ENCODE measurements around the gene TEX26. TPM values are rescaled to one million over a fixed set of nuclear protein-coding genes. Genes with fewer than 3 reads are reported as not detected.
A peak's percentile ranks its signal among the peaks of the same experiment; 100 is the strongest.
"Not testable (repeated sequence)": the region's sequence is repeated elsewhere in the genome, so short reads cannot be mapped to it uniquely, and the experiment has no call there.

The TEX26 gene
- total RNA-seq, 1 experiment from 2014 or later, result not detected

DNA sequence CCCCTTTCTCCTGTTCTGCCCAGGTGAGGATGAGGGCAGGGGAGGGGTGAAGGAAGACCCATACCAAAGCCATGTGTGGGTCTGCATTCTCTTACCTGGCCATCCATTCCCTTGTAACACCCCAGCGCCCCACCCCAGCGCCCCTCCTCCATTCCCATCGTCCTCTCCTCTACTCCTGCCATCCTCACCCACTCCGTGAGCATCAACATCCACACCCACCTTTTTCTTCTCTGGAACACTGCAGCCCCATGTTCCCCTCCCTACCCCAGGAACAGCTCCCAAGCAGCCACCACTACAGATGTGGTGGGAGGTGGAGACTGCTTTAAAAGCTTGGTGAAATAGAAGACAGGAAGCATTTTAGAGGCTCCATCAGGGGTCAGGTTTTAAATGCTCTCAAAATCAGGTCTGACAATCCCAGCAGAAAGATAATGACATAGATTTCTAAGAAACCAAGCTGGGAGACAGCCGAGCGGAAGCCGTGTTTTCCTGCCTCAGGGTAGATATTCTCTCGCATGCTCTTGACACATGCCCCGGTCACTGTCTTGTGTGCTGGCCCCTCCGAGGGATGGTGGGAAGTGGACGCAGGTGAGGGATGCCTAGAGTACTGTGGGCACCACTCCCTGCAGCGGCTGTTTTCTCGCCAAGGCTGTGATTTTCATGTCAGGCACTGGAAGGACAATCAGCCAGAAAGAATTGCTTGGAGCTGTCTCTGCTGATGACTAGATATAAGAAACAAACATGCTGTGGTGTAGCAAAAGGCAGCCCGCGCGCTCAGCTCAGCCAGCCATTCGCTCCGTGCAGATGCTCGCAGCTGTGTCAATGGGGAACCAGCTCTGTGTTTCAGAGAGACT, 16.5 kb upstream of the TEX26 start:
- no peak for DNase-seq (ENCODE audit: low spot score)
- in situ Hi-C loops (cut with HindIII; ENCODE audit: low sequenced_read_pairs), result no loop called here

DNA sequence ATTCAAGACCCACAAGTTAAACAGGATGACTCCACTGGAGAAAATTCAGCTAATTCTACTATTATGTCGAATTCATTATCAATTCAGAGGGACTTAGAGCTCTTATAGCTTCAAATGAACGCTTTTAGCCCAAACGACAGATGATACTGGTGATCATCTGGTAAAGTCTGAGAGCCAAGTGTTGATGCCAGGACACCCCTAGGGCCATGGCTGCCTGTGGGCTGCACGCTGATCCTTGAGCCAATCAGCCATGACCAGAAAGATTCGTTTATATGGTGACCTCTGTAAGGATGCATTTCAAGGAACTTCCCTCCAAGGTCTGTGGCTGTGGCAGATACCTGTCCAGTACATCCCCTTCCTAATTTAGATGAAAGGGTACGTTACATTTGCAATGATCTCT, 15.5 kb upstream of the TEX26 start:
- in situ Hi-C loops (cut with HindIII; ENCODE audit: low sequenced_read_pairs), result no loop called here
- DNase-seq (ENCODE audit: low spot score), result peak; percentile 22

DNA sequence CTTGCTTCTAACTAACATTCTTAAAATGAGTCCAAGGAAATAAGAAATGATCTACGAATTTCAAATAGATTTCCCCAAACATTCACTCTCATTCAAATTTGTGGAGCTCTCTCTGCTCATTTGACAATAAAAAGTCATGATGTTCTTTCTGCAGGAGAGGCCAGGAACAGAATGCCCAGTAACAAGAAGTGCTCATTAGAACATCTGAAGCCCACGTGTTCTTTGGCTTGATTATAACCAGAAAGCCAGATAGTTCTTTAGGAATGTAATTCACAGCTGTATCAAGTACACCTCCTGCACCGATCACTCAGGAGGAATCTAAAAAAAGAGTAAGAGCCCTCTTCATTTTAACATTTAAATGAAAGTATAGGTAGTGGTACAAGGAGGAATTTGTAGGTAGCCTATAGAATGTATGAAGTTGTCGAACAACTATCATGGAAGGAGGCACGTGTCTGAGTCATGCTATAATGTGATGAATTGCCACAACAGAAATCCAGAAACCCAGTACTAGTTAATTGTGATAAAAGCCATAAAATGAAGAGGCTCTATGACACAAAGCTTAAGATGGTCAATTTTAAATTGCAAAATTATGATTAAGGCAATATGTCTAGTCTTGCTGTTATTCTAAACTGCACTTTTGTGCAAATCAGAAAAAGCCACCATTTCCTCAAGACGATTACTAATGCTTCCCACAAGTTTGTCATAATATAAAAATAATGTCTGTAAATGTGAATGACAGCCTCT, 13.6 kb upstream of the TEX26 start:
- in situ Hi-C loops (cut with HindIII; ENCODE audit: low sequenced_read_pairs), result no loop called here
- no peak for DNase-seq (ENCODE audit: low spot score)

DNA sequence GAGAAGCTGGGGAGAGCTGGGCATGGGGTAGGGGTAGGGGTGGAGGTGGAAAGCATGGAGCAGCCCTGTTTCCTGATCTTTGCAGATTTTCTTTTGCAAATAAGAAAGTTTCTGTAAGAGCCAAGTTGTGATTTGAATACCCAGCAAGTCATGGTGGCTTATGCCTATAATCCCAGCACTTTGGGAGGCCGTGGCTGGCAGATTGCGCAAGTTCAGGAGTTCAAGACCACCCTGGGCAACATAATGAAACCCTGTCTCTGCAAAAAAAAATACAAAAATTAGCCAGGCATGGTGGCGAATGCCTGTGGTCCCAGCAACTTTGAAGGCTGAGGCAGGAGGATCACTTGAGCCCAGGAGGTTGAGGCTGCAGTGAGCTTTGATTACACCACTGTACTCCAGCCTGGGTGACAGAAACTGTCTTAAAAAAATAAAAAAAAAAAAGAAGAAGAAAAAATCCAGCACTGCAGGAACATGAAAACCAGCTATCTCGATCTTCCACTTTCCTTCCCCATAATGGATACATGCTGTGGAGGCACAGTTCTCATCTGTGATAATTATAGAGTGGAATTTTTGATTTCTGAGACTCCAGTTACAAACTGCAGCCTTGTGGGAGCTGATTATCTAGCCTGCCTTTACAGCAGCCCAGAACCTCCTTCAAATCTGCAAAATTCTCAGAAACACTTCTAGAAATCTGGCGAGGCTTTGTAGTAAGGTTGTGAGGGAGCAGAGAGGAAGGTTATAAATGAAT, 12.1 kb upstream of the TEX26 start:
- no peak for DNase-seq (ENCODE audit: low spot score)
- in situ Hi-C loops (cut with HindIII; ENCODE audit: low sequenced_read_pairs), result no loop called here

DNA sequence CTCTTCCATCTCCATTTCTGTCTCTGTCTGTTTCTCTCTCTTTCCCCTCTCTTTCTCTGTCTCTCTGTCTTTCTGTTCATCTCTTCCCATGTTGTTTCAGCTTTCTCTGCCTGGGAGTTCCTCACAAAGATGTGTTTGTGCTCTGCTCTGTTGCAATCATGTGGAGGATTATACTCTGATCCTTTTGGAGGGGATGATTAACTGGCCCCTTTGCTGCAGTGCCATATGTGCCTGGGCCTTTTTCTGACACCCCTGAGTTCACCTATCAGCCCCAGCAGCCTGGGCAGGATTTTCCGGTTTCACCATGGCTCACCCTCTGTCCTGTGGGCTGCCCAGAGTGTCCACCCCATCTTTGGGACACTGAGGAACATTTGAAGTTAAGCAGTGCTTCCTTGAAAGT, 9.0 kb upstream of the TEX26 start:
- in situ Hi-C loops (cut with HindIII; ENCODE audit: low sequenced_read_pairs), result no loop called here
- DNase-seq (ENCODE audit: low spot score), result no peak

DNA sequence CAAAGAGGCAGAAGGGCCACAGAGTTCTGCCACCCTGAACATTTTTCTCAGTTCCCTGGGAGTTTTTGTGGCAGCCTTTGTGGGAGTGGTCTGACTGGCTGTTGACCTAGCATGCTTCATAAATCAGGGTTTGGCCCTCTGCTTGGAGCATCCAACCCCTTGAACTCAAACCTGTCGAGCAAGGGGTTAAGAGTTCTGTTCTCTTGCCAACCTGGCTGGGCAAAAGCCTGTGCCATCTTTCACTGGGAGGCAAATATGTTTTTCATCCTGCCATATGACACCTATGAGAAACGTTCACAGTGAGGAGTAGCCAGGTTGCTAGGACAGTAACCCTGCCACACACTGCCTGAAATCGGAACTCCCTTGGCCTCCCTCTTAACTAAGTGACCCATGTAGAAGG, 7.7 kb upstream of the TEX26 start:
- in situ Hi-C loops (cut with HindIII; ENCODE audit: low sequenced_read_pairs), result no loop called here
- peak; percentile 60 for DNase-seq (ENCODE audit: low spot score)

DNA sequence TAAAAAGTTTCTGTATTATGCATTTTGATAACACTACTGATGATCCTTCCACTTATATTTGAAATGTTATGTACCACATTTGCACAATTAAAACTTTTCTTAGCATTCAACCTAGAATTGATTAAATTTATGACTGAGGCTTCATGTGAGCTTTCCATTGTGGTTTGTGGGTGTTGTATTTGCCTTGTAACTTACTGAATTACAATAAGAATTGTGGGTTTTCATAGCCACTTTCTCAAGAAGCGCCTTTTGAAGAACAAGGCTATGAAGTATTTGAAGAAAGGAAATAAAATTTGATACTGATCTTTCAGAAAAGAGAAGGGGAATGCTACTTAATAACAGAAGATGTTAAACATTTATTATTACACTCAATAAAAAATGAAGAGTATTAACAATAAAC, 7.0 kb upstream of the TEX26 start:
- in situ Hi-C loops (cut with HindIII; ENCODE audit: low sequenced_read_pairs), result no loop called here
- DNase-seq (ENCODE audit: low spot score), result no peak

DNA sequence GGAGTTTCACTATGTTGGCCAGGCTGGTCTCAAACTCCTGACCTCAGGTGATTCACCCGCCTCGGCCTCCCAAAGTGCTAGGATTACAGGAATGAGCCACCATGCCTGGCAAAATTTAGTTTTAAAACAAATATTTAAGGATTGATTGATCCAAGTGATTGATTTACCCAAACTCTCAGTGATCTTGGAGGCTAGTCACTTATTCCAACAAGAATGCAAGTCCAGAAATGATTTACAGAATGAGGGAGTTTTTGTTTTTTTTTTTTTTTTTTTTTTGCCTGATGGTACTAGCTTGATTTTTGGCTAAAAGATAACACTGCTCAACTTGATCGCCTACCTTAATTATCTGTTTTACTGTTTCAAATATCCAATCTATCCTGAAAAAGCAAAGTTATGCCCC, 5.7 kb upstream of the TEX26 start:
- DNase-seq (ENCODE audit: low spot score), result no peak
- in situ Hi-C loops (cut with HindIII; ENCODE audit: low sequenced_read_pairs), result no loop called here

DNA sequence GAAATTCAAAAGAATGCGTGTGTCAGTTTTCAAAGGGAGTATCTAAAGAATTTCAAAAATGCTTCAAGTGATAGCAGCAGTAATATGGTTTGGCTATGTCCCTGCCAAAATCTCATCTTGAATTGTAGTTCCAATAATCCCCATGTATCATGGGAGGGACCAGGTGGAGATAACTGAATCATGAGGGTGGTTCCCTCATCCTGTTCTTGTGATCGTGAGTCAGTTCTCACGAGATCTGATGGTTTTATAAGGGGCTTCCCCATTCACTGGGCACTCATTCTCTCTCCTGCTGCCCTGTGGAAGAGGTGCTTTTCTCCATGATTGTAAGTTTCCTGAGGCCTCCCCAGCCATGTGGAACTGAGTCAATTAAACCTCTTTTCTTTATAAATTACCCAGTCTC, 5.3 kb upstream of the TEX26 start:
- in situ Hi-C loops (cut with HindIII; ENCODE audit: low sequenced_read_pairs); DNase-seq (ENCODE audit: low spot score): not testable (repeated sequence)

DNA sequence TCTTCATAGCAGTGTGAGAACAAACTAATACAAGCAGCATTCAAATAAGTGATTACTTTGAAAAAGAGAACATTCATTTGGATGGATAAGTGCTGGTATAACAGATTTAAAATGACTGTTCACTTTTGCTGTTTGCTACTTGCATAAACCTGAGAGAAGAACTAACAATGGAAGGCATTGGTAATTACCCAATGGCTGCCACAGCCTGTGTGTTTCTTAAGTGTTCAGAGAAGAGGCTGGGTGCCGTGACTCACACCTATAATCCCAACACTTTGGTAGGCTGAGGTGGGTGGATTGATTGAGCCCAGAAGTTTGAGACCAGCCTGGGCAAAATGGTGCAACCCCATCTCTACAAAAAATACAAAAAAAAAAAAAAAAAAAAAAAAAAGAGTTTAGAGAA, 4.9 kb upstream of the TEX26 start:
- in situ Hi-C loops (cut with HindIII; ENCODE audit: low sequenced_read_pairs), result no loop called here
- DNase-seq (ENCODE audit: low spot score), result no peak

DNA sequence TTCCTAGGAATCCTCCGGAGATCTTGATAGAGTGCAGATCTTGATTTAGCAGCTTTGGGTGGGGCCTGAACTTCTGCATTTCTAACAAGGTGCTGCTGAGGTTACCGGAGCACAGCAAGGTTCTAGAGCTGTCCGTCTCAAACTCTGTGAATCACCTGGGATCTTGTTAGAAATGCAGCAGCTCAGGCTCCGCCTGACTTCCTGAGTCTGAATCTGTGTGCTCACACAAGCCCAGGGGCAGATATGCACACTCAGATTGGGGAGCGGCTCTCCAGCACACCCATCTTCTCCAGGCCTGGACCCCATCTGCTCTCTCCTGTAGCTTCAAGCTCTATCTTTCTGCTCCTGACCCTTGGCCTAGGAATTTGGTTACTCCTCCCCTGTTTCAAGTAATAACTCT, 3.5 kb upstream of the TEX26 start:
- in situ Hi-C loops (cut with HindIII; ENCODE audit: low sequenced_read_pairs), result no loop called here
- DNase-seq (ENCODE audit: low spot score), result no peak

DNA sequence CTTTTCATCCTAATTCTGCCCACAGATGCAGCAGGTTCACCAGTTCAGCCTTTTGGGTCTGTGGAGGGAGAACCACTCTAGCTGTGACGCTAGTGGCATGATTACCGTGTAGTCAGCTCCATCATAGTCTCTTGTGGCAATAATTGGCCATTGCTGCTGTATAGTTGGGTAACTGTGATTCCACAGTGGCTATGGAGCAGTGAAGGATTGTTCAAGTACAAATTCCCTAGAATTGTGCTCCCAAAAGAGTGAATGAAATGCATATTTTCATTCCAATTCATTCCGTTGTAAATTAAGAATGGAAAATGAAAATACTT, 856 bp downstream of the TEX26 start:
- in situ Hi-C loops (cut with HindIII; ENCODE audit: low sequenced_read_pairs), result no loop called here
- DNase-seq (ENCODE audit: low spot score), result no peak

DNA sequence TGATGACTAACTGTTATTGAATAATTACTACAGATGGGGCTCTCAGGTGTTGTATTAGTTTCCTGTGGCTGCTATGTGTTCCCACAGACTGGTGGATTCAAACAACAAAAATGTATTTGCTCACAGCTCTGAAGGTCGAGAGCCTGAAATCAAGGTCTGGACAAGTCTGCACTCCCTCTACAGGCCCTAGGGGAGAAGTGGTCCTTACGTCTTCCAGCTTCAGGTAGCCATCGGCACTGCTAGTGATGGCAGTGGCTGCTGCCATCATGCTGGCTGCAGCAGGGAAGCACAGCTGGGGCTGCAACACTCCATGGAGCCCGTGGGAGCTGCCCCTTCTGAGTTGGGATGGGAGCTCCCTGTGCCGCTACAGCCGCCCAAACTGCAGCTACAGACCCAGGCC, 1.9 kb downstream of the TEX26 start:
- no peak for DNase-seq (ENCODE audit: low spot score)
- in situ Hi-C loops (cut with HindIII; ENCODE audit: low sequenced_read_pairs), result no loop called here

DNA sequence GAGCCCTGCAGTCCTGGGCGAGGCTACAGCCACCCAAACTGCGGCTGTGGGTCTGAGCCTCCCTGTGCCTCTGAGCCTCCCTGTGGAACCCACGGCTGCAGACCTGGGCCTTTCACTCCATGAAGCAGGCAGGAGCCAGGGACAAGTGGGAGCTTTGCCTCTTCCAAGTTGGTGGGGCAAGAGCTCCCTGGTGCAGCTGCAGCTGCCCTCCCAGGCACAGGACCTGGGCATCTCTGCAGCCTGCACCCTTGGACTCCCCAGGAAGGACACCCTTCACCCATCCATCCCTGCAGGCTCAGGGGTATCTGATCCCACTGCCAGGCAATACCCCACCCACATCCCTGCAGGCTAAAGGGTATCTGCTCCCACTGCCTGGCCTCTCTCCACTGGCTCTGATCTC, 2.3 kb downstream of the TEX26 start:
- no peak for DNase-seq (ENCODE audit: low spot score)
- in situ Hi-C loops (cut with HindIII; ENCODE audit: low sequenced_read_pairs), result no loop called here

DNA sequence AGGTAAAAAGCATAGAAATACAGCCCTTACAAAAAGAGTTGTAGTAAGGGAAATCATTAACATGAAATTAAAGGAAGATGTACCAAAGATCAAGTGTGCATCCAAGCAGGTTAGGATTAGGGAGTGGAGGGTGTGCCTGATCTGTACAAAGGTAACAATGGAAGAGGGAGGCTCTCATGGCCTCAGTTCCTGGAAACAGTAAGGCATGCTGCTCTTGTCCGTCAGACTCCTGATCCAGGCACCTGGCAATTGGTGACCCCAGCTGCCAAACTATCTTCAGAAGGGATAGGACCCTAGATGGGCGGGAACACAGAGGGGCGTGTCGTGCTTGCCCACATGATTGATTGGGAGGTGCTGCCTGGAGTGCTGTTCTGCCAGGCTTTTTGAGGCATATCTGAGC, 4.5 kb downstream of the TEX26 start:
- DNase-seq (ENCODE audit: low spot score), result no peak
- in situ Hi-C loops (cut with HindIII; ENCODE audit: low sequenced_read_pairs), result no loop called here

DNA sequence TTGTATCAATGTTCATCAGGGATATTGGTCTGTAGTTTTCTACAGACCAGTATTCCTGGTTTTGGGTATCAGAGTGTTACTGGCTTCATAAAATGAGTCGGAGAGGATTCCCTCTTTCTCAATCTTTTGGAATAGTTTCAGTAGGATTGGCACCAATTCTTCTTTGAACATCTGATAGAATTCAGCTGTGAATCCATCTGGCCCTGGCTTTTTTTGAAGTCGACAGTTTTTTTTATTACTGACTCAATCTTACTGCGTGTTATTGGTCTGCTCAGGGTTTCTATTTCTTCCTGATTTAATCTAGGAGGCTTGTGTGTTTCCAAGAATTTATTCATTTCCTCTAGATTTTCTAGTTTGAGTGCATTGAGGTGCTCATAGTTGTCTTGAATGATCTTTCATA, 11.4 kb downstream of the TEX26 start:
- DNase-seq (ENCODE audit: low spot score), result no peak
- in situ Hi-C loops (cut with HindIII; ENCODE audit: low sequenced_read_pairs), result no loop called here

DNA sequence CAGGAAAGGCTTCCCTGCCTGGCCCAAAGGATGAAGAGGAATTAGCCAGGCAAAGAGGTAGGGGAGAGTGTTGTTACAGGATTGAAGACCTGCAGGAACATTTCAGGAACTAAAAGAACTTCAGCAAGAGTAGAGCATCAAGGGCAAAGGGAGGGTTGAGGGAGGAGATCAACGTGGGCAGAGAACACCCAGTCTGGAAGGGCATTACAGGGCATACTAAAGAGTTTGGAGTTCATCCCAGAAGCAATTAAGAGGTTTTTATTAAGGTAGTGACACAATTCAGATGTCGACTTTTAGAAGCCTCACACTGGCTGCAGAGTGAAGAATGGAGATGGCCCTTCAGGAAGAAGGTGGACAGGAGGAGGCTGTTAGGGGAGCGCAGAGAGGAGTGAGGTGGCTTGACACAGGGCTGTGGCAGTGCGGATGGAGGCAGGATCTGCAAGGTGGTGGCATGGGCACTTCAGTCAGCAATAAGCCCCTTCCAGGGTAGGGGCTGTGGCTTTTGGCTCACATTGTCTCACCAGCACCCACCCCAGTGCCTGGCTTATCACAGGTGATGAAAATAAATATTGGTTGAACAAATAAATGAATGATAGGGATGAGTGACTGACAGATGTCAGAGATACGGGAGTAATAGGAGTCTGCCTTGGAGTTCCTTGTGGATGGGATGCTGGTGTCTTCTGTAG, 24.9 kb downstream of the TEX26 start:
- in situ Hi-C loops (cut with HindIII; ENCODE audit: low sequenced_read_pairs), result no loop called here
- DNase-seq (ENCODE audit: low spot score), result no peak

DNA sequence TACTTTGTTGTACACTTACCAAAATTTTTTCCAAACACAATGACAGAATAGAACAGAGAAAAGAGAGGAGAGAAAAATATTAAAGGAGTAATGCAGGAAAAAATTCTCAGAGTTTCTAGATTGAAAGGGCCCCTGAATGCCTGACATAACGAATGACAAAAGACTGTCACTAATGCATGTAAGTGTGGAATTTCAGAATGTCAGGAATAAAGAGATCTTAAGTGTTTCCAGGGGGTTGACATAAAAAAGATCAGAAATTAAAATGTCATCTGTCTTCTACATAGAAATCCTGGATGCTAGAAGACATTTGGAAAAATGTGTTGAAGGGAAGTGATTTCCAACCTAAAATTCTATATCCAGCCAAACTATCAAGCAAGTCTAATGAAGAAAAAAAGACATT, 27.2 kb downstream of the TEX26 start:
- in situ Hi-C loops (cut with HindIII; ENCODE audit: low sequenced_read_pairs), result no loop called here
- DNase-seq (ENCODE audit: low spot score), result no peak

DNA sequence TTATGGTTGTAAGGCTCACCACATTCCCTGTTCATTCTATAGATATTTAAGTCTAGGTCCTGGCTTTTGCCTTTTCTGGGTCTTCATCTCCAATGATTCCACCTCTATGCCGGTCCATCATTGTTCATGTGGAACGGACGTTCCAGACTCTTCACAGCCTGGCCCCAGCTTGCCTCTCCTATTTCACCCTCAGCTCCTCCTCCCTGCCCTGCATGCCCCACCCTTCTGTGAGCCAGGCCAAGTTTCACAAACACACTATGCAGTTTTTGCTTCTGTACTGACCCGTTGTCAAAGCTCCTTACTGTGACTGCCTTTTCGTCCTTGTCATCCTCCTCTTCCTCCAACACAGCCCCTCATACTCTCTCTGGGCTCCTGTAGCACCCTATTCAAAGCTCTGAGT, 31.3 kb downstream of the TEX26 start:
- no peak for DNase-seq (ENCODE audit: low spot score)
- in situ Hi-C loops (cut with HindIII; ENCODE audit: low sequenced_read_pairs), result no loop called here

DNA sequence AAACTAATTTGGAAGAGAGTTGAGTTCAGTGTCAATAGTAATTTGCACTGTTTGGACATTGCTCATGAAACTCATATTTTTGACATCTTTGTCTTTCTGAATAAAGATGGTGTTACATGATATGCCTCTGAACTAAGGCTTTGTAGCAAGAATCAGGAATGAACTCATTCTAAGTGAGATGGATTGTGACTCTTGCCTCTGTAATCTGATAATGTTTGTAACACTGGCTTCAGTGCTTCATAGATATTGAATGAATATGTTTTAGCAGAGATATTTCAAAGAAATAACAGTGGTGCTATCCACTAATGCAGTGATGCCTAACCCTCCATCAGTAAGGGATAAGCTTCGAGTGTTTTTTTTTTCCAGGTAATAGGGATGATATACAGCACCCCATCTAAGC, 32.9 kb downstream of the TEX26 start:
- in situ Hi-C loops (cut with HindIII; ENCODE audit: low sequenced_read_pairs), result no loop called here
- DNase-seq (ENCODE audit: low spot score), result no peak
